ENCODE results near the gene STRN. TPM values are rescaled to one million over a fixed set of nuclear protein-coding genes. Genes with fewer than 3 reads are reported as not detected.

The STRN gene
- total and polyA plus RNA-seq, 10 of the 15 experiments (the other 5 are each of a cell fraction or from before 2014, with no cell fraction given) = 1.00 to 19.2 (median 9.1) TPM

DNA sequence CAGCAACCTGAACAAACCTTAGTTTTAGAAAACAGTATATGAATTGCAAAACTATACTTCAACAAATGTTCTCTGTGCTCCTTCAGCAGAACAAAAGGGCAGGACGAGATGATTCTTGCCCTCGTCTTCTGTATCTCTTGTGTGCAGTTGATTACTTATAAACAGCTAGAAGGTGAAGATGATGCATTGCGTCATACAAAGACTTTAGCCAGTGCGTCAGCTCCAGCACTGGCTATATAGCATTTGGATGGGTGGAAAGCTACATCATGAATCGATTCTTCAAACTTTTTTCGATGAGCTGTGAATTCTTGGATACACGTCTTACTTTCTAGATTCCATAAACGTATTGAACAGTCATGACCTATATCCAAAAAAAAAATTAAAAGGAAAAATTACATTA, 117.1 kb downstream of the STRN start:
- DNase-seq (ENCODE audit: low read depth, low spot score) (no peak), FAIRE-seq (no peak), ATAC-seq (no peak)
- H2AFZ ChIP-seq (ENCODE audit: control insufficient read depth, low read depth, low read length) = no peak overlapping the region
- H4K20me1 ChIP-seq (ENCODE audit: control insufficient read depth, insufficient read depth) = no peaks in the 10 kb centered on the region
- in situ Hi-C loops (cut with MboI) (no loop called here), intact Hi-C loops (cut with micrococcal nuclease; ENCODE audit: unreplicated experiment) (no loop called here)
- H3K27me3 ChIP-seq (replicated peaks in 1 of 2; ENCODE audit: control insufficient read depth in 2 of 2, insufficient read depth in 2 of 2, low read length in 1 of 2) = no peaks in the 10 kb centered on the region
- H3K4me3 ChIP-seq = no peak overlapping the region
- ChIA-PET RAD21 (ENCODE audit: unreplicated experiment) (no interaction called here), SMC1A (ENCODE audit: uncharacterized antibody, unreplicated experiment) (interaction anchor here (0.6 to 1.2 kb wide), 4 partner anchors 8 to 67 kb away, joined by 3 to 7 read pairs (median 4); no protein-coding TSS in a partner anchor), POLR2A (no interaction called here), CTCF (interaction anchor here (0.7 to 1.2 kb wide), 3 partner anchors 9 to 77 kb away, joined by 3 read pairs; no protein-coding TSS in a partner anchor)
- TF ChIP-seq BRCA1 (IDR thresholded peaks at IDR 0.05; ENCODE audit: low read depth, low read length) (no peak), LARP7 (IDR thresholded peaks at IDR 0.05) (no peak), HDGF (IDR thresholded peaks at IDR 0.05) (no peak)
- TF ChIP-seq, protein P1, sequence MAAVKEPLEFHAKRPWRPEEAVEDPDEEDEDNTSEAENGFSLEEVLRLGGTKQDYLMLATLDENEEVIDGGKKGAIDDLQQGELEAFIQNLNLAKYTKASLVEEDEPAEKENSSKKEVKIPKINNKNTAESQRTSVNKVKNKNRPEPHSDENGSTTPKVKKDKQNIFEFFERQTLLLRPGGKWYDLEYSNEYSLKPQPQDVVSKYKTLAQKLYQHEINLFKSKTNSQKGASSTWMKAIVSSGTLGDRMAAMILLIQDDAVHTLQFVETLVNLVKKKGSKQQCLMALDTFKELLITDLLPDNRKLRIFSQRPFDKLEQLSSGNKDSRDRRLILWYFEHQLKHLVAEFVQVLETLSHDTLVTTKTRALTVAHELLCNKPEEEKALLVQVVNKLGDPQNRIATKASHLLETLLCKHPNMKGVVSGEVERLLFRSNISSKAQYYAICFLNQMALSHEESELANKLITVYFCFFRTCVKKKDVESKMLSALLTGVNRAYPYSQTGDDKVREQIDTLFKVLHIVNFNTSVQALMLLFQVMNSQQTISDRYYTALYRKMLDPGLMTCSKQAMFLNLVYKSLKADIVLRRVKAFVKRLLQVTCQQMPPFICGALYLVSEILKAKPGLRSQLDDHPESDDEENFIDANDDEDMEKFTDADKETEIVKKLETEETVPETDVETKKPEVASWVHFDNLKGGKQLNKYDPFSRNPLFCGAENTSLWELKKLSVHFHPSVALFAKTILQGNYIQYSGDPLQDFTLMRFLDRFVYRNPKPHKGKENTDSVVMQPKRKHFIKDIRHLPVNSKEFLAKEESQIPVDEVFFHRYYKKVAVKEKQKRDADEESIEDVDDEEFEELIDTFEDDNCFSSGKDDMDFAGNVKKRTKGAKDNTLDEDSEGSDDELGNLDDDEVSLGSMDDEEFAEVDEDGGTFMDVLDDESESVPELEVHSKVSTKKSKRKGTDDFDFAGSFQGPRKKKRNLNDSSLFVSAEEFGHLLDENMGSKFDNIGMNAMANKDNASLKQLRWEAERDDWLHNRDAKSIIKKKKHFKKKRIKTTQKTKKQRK (IDR thresholded peaks at IDR 0.05; ENCODE audit: low read depth, low read length) = no peak
- TF ChIP-seq, protein P2, sequence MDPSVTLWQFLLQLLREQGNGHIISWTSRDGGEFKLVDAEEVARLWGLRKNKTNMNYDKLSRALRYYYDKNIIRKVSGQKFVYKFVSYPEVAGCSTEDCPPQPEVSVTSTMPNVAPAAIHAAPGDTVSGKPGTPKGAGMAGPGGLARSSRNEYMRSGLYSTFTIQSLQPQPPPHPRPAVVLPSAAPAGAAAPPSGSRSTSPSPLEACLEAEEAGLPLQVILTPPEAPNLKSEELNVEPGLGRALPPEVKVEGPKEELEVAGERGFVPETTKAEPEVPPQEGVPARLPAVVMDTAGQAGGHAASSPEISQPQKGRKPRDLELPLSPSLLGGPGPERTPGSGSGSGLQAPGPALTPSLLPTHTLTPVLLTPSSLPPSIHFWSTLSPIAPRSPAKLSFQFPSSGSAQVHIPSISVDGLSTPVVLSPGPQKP (IDR thresholded peaks at IDR 0.05; ENCODE audit: low read depth, low read length) = no peak
- no peaks in the 10 kb centered on the region for H3K79me2 ChIP-seq (ENCODE audit: control insufficient read depth, insufficient read depth, low read length)
- no peaks in the 10 kb centered on the region for H3K9me3 ChIP-seq (replicated peaks; ENCODE audit: control insufficient read depth, insufficient read depth, low read length)
- no peak overlapping the region for H3K9ac ChIP-seq (ENCODE audit: control insufficient read depth, insufficient read depth, low read length)
- H3K27ac ChIP-seq (ENCODE audit: control insufficient read depth, insufficient read depth) = no peak overlapping the region
- 96% methylated on average over 8 of the region's 8 CpGs for WGBS (ENCODE audit: insufficient coverage, insufficient replicate concordance, low lambda C conversion rate, missing lambda C conversion rate)
- BruUV-seq (replicated peaks) = no TSS peak
- H3K36me3 ChIP-seq (ENCODE audit: control insufficient read depth in 2 of 2, insufficient read depth in 2 of 2, low read length in 1 of 2) = peaks cover 0 to 1% of the 10 kb centered on the region in 2 experiments; a peak in 3 of 4 replicates
- H3K4me2 ChIP-seq (ENCODE audit: control insufficient read depth, insufficient read depth) = no peak overlapping the region
- no peaks in the 10 kb centered on the region for H3K4me1 ChIP-seq (ENCODE audit: control insufficient read depth, insufficient read depth, low read length)

Data from GM12878 (cell line).